Muscle of arm (tissue), 12 donors: ENCODE measurements around the gene PPA1. TPM values are rescaled to one million over a fixed set of nuclear protein-coding genes. Genes with fewer than 3 reads are reported as not detected.
"Not testable (repeated sequence)": the region's sequence is repeated elsewhere in the genome, so short reads cannot be mapped to it uniquely, and the experiment has no call there.

ENCODE experiments used
- DNase-seq: peaks from one replicate; pipeline ENCODE4 v3.0.0-alpha.2; 2013
- polyA plus RNA-seq, 12 donors: library from polyadenylated mRNA; unstranded; fragments of 120-200 nt; gene quantifications; one replicate each; pipeline ENCODE4 v1.2.1, GENCODE V29; 2013; ENCODE audit not compliant: insufficient read length in 12 of 12

PPA1 gene
- polyA plus RNA-seq, 12 donors: 71.1 to 108 (median 85.4) TPM; not detected in 1

DNA sequence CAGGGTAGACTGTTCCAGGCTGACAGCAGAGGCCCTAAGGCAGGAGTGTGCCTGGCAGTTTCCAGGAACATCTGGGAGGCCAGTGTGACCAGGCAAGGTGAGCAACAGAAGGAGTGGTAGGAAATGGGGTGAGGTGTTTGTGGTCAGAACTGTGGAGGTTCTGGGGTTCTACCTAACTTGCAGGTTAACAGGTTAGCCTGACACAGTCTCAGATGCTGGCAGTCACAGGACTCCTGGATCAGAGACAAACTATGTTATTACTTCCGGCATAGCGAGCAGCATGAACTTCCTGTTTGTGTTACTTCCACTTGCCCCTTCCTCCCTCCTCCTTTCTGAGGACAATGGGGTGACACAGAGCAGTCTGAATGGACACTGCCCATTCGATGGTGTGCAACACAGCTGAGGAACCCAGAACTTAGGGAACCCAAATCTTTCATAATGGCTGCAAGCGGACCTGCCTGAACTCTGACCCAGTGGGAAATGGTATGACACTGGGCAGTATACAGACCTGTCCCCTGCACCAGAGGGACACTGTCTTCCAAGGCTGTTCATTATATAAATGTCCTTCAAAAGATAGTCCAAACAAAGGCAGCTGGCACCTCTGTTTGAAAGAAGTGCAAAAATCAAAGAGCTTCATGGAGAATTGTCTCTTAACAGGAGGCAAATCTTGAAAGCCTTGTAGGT, 59.0 kb downstream of the PPA1 start:
- DNase-seq: no peak

DNA sequence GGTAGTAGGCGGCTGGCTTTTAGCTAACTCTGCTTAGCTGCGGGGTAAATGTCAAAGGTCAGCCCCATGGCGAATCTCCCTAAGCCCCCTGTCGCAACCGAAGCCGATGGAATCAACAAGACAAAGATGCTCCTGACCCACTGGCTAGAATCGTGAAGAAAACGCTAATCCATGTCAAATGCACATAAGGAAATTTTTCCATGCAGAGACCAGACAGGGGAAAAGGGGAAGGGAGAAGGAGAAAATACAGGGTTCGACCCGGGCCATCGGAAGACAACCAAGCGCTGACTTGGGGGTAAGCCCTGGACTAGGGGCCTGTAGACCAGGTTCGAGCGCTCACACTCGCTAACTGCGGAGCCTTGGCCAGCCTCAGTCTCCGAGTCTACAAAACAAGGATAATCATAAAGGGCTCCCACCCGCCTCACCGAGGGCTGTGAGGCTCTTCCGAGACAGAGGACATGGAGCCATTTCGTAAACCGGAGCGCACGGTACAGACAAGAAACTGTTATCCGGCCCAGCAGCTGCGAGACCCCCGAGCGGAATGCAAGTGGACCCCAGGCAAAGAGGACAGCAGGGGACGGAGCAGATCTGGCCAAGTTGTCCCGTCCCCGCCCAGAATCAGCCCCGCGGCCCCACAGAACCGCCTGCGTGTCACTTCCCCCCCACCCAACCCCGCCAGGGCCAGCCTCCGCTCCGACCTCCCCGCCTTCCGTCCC, 63.4 kb downstream of the PPA1 start:
- no peak for DNase-seq

DNA sequence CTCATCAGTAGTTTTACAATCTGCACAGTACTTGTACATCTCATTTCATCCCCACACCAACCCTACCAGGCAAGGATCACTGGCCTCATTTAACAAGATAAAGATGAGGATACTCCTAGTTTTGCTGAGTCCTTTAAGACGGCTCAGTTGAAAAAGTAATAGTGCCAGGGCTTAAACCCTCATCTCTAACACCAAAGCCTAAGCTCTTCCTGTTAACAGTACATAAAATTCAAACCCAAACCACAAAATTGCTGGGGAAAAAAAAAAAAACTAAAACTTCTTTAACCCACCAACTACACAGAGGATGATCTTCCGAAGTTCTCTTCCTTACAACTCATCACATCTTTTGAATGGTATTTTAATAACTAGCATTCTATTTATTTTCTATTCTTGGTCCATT, 64.2 kb downstream of the PPA1 start:
- no peak for DNase-seq

DNA sequence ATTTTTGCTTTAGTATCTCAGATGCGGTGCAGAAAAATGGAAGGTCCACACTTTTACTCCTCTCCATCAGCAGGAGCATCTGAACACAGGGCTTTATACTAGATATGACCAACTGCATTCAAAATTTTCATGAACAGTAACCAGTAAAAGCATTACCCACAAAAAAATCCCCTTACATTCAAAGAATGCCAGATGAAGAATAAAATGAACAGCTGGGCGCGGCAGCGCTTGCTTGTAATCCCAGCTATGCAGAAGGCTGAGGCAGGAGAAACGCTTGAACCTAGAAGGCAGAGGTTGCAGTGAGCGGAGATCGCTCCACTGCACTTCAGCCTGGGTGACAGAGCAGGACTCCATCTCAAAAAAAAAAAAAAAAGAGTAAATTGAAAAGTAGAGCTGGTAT, 66.0 kb downstream of the PPA1 start:
- DNase-seq: no peak

DNA sequence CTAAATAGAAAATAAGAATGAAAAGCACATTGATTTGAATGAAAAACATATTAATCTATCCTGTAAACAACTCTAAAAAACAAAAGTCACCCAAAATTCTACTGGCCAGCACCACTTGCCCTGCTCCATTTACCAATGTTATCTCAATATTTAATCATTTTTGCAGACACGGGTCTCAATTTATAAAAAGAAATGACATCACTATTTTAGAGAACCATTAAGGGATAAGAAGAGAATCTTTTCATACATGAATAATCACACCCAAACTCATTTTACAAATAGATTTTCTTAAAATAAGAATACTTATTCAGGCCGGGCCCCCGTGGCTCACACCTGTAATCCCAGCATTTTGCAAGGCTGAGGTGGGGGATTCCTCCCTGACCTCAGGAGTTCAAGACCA, 66.8 kb downstream of the PPA1 start:
- DNase-seq: no peak

DNA sequence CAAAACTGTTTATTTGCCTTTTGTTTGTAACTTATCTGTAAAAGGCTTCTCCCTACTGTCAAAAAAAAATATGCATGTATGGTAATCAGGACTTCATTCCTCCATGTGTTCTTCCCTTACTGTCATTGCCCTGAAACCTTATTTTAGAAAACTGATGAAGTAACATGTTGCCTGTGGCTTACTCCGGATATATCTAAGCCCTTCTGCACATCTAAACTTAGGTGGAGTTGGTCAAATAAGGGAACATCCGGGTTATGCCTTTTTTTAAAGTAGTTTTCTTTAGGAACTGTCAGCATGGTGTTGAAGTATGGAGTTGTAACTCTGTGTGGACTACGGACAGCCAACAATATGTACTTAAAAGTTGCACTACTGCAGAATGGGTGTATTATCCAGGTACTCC, 69.1 kb downstream of the PPA1 start:
- DNase-seq: no peak

DNA sequence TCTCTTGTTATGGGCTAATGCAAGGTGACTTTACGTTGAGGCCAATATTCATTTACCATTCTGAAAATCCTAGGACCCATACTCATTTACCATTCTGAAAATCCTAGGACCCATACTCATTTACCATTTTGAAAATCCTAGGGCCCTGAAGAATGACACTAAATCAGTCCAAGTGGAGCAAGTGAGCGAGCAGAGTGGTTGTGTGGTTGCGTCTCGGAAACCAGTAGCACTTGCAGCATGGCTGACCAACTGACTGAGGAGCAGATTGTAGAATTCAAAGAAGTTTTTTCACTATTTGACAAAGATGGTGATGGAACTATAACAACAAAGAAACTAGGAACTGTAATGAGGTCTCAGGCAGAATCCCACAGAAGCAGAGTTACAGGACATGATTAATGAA, 69.8 kb downstream of the PPA1 start:
- DNase-seq: no peak

DNA sequence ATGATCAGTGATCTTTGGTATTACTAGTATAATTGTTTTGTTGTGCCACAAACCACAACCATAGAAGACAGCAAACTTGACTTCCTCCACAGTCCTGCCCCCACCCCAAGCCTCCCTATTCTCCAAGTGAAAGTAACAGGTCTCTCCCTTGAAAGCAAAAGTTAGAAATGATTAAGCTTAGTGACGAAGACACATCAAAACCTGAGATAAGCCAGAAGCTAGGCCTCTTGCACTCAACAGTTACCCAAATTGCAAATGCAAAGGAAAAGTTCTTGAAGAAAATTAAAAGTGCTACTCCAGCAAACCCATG, 70.4 kb downstream of the PPA1 start:
- no peak for DNase-seq

DNA sequence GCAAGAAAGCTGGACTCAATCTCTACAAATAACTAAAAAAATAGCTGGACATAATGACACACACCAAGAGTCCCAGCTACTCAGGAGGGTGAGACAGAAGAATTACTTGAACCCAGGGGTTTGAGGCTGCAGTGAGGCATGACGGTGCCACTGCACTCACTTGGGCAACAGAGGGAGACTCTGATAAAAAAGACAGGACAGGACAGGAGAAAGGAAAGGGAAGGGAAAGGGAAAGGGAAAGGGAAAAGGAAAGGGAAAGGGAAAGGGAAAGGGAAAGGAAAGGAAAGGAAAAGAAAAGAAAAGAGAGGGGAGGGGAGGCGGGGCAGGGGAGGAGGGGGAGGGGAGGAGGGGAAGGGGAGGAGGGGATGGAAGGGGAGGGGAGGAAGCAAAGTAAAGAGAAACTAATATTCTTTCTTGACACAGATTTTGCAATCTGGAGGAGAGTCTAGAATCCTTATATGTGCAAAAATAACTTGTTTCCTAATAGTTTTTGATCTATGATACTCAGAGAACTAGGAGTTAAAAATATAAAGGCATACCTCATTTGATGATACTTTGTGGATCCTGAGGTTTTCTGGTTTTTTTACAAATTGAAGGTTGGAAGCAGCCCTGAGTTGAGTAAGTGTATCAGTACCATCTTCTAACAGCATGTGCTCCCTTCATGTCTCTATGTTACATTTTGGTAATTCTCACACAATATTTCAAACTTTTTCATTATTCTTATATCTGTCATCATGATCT, 70.9 kb downstream of the PPA1 start:
- no peak for DNase-seq

DNA sequence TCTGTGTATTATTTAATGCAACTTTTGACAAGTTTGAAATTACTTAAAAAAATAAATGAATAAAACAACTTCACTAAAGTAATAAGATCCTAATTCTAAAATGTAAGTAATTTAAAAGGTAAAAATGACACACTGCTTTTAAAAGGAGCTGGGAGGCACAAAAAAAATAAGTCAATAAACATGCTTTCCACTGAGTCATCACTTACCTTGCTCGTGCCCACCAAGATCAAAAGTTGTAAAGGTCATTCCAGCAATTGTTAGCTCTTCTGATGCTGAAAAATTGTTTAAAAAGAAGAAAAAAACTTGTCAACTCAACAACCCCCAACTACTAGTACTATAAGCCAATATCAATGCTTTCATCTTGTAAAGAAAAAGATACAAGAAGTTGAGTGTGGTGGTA, 72.4 kb downstream of the PPA1 start:
- no peak for DNase-seq

DNA sequence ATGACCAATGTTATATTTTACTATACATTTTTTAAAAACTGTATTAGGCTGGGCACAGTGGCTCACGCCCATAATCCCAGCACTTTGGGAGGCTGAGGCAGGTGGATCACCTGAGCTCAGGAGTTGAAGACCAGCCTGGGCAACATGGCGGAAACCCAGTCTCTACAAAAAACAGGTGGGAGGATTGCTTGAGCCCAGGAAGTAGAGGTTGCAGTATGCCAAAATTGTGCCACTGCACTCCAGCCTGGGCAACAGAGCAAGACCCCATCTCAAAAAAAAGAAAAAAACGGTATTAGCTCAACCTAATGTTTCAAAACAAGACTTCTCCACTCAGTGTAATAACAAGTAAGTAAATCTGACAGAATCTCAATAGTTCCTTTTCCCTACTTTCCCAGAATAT, 73.9 kb downstream of the PPA1 start:
- DNase-seq: not testable (repeated sequence)

DNA sequence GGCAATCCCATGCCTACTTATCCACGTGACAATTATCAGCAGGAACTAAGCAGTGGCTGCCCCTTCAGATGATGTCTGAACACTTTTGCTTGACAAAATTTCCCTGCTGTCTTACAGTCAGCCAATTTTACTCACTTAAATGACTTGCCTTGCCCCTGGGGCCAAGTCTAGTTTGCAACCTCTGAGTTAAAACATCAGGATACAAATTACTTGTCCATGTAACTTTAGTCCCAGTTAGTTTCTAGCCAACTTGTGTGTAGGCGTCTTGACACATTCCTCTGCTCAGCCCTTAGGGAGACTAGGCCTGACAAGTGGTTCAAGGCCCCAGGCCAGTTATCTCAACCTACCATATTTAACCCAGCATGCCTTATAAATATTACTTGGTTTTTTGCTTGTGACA, 75.1 kb downstream of the PPA1 start:
- DNase-seq: no peak

DNA sequence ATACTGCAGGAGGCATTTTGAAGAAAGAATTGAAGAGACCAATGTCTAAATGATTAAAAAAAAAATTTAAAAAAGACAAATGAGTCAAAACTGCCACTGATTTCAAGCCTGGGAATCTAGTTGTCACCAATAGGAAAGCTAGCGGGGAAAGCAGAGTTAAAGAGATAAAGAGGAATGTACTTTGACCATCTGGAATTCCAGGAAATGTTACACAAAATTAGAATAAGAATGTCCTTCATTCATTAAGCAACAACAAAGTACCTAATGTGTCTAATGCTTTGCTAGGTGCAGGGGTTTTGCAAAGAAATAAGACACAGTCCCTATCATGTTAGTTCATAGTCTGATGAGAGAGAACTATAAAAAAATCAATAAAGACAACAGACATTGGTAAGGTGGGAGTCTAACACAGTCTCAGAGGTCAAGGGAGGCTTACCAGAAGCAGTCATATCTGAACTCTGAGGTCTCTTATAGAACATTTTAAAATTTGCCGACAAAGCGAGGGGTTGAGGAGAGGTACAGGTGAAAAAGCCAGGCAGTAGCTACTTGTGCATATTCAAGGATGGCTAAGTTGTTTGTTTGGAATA, 77.9 kb downstream of the PPA1 start:
- DNase-seq: no peak

Other genes with a start within 250 kb of the PPA1 start
- 10 to 100 TPM in 11 of 12 donors, not detected in 1; 13.6 to 36.2 (median 21.3) TPM for gene MACROH2A2, start 180.6 kb downstream of the PPA1 start, polyA plus RNA-seq
- 1 to 10 TPM in 10 of 12 donors, not detected in 2; 1.7 to 3.5 (median 2.1) TPM for gene AIFM2, start 100.6 kb downstream of the PPA1 start, polyA plus RNA-seq
- gene TYSND1, start 86.7 kb downstream of the PPA1 start, polyA plus RNA-seq: 1 to 10 TPM in 11 of 12 donors, not detected in 1; 3.4 to 9.0 (median 4.5) TPM
- gene SAR1A, start 62.9 kb downstream of the PPA1 start, polyA plus RNA-seq: 100 to 1,000 TPM in 10 of 12 donors, 10 to 100 TPM in 2; 91.8 to 435 (median 118) TPM
- gene NPFFR1, start 50.6 kb upstream of the PPA1 start, polyA plus RNA-seq: under 1 TPM in 9 of 12 donors, not detected in 3; 0.04 to 0.23 (median 0.05) TPM
- gene LRRC20, start 149.2 kb upstream of the PPA1 start, polyA plus RNA-seq: 100 to 1,000 TPM in 1 of 12 donors, 10 to 100 TPM in 11; 17.7 to 148 (median 36.2) TPM
- 100 to 1,000 TPM in 1 of 12 donors, 10 to 100 TPM in 11; 55.8 to 114 (median 69.6) TPM for gene EIF4EBP2, start 170.7 kb upstream of the PPA1 start, polyA plus RNA-seq
- under 1 TPM in 10 of 12 donors, not detected in 2; 0.16 to 0.78 (median 0.38) TPM for gene NODAL, start 208.3 kb upstream of the PPA1 start, polyA plus RNA-seq
- gene PALD1, start 245.3 kb upstream of the PPA1 start, polyA plus RNA-seq: 10 to 100 TPM in 11 of 12 donors, not detected in 1; 10.7 to 17.9 (median 13.8) TPM